NCI-H1436 treated with DMSO at 0.1 percent for 48 hours (cell line): ENCODE results near the gene LCP2.

Source experiments
- DNase-seq: peaks from one replicate; lab custom pipeline; 2025; lab: John Stamatoyannopoulos, UW

LCP2 gene

GRCh38 chr5:170296036-170296934 lies 1.3 kb downstream of the LCP2 start:
- no peak for DNase-seq

- DNase-seq = no peak
These were observed 3.0 kb downstream of the LCP2 start for GRCh38 chr5:170294556-170294955.

- DNase-seq = no peak
These were observed 3.5 kb downstream of the LCP2 start for GRCh38 chr5:170294057-170294456.

- DNase-seq = no peak
These were observed 4.3 kb downstream of the LCP2 start for GRCh38 chr5:170293273-170293672.

- no peak for DNase-seq
These were observed 5.1 kb downstream of the LCP2 start for GRCh38 chr5:170292179-170293104.

GRCh38 chr5:170290498-170290897 lies 7.1 kb downstream of the LCP2 start:
- DNase-seq = no peak

- DNase-seq = no peak
These were observed 7.8 kb downstream of the LCP2 start for GRCh38 chr5:170289764-170290163.

GRCh38 chr5:170289121-170289520 lies 8.5 kb downstream of the LCP2 start:
- DNase-seq = no peak

GRCh38 chr5:170288551-170288950 lies 9.0 kb downstream of the LCP2 start:
- no peak for DNase-seq

GRCh38 chr5:170288151-170288550 lies 9.4 kb downstream of the LCP2 start:
- no peak for DNase-seq

- no peak for DNase-seq
These were observed 10.0 kb downstream of the LCP2 start for GRCh38 chr5:170287532-170287931.

GRCh38 chr5:170286386-170286925 lies 11.1 kb downstream of the LCP2 start:
- DNase-seq = no peak

- DNase-seq = no peak
These were observed 12.4 kb downstream of the LCP2 start for GRCh38 chr5:170285181-170285580.

GRCh38 chr5:170284231-170284630 lies 13.3 kb downstream of the LCP2 start:
- no peak for DNase-seq

- no peak for DNase-seq
These were observed 14.3 kb downstream of the LCP2 start for GRCh38 chr5:170283296-170283695.

- DNase-seq = no peak
These were observed 17.5 kb downstream of the LCP2 start for GRCh38 chr5:170280011-170280493.

- no peak for DNase-seq
These were observed 18.1 kb downstream of the LCP2 start for GRCh38 chr5:170279459-170279817.

- DNase-seq = no peak
These were observed 18.7 kb downstream of the LCP2 start for GRCh38 chr5:170278611-170279458.

- DNase-seq = no peak
These were observed 19.7 kb downstream of the LCP2 start for GRCh38 chr5:170277867-170278281.

- no peak for DNase-seq
These were observed 21.4 kb downstream of the LCP2 start for GRCh38 chr5:170276140-170276539.

- DNase-seq = no peak
These were observed 22.1 kb downstream of the LCP2 start for GRCh38 chr5:170275376-170275994.
